Peyer's patch (tissue), 4 donors: Measurements from ENCODE around the gene DBI.

Experiments
- POLR2A ChIP-seq, 2 donors: fragments of 450-650 bp; IDR thresholded peaks; one replicate each; pipeline ENCODE4 v1.5.1; 2017; ENCODE audit warnings: antibody characterized with exemption in 2 of 2, mild to moderate bottlenecking in 2 of 2, moderate library complexity in 2 of 2
- TF ChIP-seq, protein P1 (sequence below), 6 experiments: fragments of 450-650 bp in 4 of 6; fragments of 200-600 bp in 2 of 6; sonication (generic) in 1 of 6; IDR thresholded peaks; one replicate each; pipeline ENCODE4 v1.5.1; 2017 to 2019; ENCODE audit warnings: antibody characterized with exemption in 6 of 6, mild to moderate bottlenecking in 3 of 6, moderate library complexity in 1 of 6

GRCh38 chr2:119337749-119338148, 29.0 kb upstream of the DBI start:
- TF ChIP-seq POLR2A (IDR thresholded peaks at IDR 0.05), result no peak
- TF ChIP-seq, protein P1, sequence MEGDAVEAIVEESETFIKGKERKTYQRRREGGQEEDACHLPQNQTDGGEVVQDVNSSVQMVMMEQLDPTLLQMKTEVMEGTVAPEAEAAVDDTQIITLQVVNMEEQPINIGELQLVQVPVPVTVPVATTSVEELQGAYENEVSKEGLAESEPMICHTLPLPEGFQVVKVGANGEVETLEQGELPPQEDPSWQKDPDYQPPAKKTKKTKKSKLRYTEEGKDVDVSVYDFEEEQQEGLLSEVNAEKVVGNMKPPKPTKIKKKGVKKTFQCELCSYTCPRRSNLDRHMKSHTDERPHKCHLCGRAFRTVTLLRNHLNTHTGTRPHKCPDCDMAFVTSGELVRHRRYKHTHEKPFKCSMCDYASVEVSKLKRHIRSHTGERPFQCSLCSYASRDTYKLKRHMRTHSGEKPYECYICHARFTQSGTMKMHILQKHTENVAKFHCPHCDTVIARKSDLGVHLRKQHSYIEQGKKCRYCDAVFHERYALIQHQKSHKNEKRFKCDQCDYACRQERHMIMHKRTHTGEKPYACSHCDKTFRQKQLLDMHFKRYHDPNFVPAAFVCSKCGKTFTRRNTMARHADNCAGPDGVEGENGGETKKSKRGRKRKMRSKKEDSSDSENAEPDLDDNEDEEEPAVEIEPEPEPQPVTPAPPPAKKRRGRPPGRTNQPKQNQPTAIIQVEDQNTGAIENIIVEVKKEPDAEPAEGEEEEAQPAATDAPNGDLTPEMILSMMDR (IDR thresholded peaks at IDR 0.05), result no peak
